NCI-H146 treated with DMSO at 0.1 percent for 48 hours (cell line): ENCODE measurements around the gene DCUN1D4.
A peak's percentile ranks its signal among the peaks of the same experiment; 100 is the strongest.

Experiments used
- DNase-seq: peaks from one replicate; lab custom pipeline; 2025; ENCODE audit not compliant: unreplicated experiment; lab: John Stamatoyannopoulos, UW

The DCUN1D4 gene

GRCh38 chr4:51853027-51853682 is 10.2 kb downstream of the DCUN1D4 start:
- no peak for DNase-seq

- no peak for DNase-seq
Observed at GRCh38 chr4:51855270-51855669, 12.3 kb downstream of the DCUN1D4 start.

- DNase-seq, result no peak
Observed at GRCh38 chr4:51855751-51856150, 12.8 kb downstream of the DCUN1D4 start.

GRCh38 chr4:51858605-51859202 is 15.8 kb downstream of the DCUN1D4 start:
- peak; percentile 22 for DNase-seq

- DNase-seq, result no peak
Observed at GRCh38 chr4:51859476-51860031, 16.6 kb downstream of the DCUN1D4 start.

GRCh38 chr4:51862199-51862598 is 19.2 kb downstream of the DCUN1D4 start:
- DNase-seq, result no peak

GRCh38 chr4:51862781-51863180 is 19.8 kb downstream of the DCUN1D4 start:
- no peak for DNase-seq

- DNase-seq, result no peak
Observed at GRCh38 chr4:51865717-51866116, 22.8 kb downstream of the DCUN1D4 start.

GRCh38 chr4:51866835-51867234 is 23.9 kb downstream of the DCUN1D4 start:
- no peak for DNase-seq

- DNase-seq, result no peak
Observed at GRCh38 chr4:51867689-51868448, 24.9 kb downstream of the DCUN1D4 start.

- no peak for DNase-seq
Observed at GRCh38 chr4:51868449-51868847, 25.5 kb downstream of the DCUN1D4 start.

GRCh38 chr4:51870441-51871188 is 27.7 kb downstream of the DCUN1D4 start:
- DNase-seq, result no peak

GRCh38 chr4:51872283-51872997 is 29.5 kb downstream of the DCUN1D4 start:
- no peak for DNase-seq

GRCh38 chr4:51874551-51874950 is 31.6 kb downstream of the DCUN1D4 start:
- no peak for DNase-seq

GRCh38 chr4:51878431-51878830 is 35.5 kb downstream of the DCUN1D4 start:
- no peak for DNase-seq

GRCh38 chr4:51880016-51880915 is 37.3 kb downstream of the DCUN1D4 start:
- no peak for DNase-seq

GRCh38 chr4:51884055-51884454 is 41.1 kb downstream of the DCUN1D4 start:
- no peak for DNase-seq

GRCh38 chr4:51884606-51885005 is 41.7 kb downstream of the DCUN1D4 start:
- DNase-seq, result no peak

- no peak for DNase-seq
Observed at GRCh38 chr4:51885363-51885762, 42.4 kb downstream of the DCUN1D4 start.

GRCh38 chr4:51890760-51891159 is 47.8 kb downstream of the DCUN1D4 start:
- DNase-seq, result no peak
